Subcutaneous abdominal adipose tissue (tissue), 5 donors: ENCODE data around the gene CFAP57.
A peak's percentile ranks its signal among the peaks of the same experiment; 100 is the strongest.

Experiments used
- H3K27ac ChIP-seq: one replicate; pipeline ENCODE4 v1.7.0; 2013; ENCODE audit warnings: low read depth, mild to moderate bottlenecking, inconsistent platforms, low read length, moderate library complexity
- H3K27me3 ChIP-seq, 5 donors: one replicate each; pipeline ENCODE4 v1.7.0; 2013; ENCODE audit warnings: low read length in 5 of 5, inconsistent platforms in 1 of 5; ENCODE audit not compliant: control insufficient read depth in 5 of 5, insufficient read depth in 4 of 5
- H3K36me3 ChIP-seq, 5 donors: one replicate each; pipeline ENCODE4 v1.7.0; 2013; ENCODE audit warnings: low read length in 5 of 5; ENCODE audit not compliant: control insufficient read depth in 5 of 5, insufficient read depth in 5 of 5
- H3K4me1 ChIP-seq, 5 donors: one replicate each; pipeline ENCODE4 v1.7.0; 2013; ENCODE audit warnings: low read length in 5 of 5, mild to moderate bottlenecking in 3 of 5, moderate library complexity in 1 of 5; ENCODE audit not compliant: control insufficient read depth in 5 of 5, insufficient read depth in 5 of 5
- H3K4me3 ChIP-seq, 5 donors: one replicate each; pipeline ENCODE4 v1.7.0; 2013; ENCODE audit warnings: low read length in 5 of 5, low read depth in 1 of 5
- H3K9ac ChIP-seq, 5 donors: one replicate each; pipeline ENCODE4 v1.7.0; 2013; ENCODE audit warnings: low read length in 5 of 5, mild to moderate bottlenecking in 4 of 5, moderate library complexity in 3 of 5
- H3K9me3 ChIP-seq, 5 donors: one replicate each; pipeline ENCODE4 v1.7.0; 2013; ENCODE audit warnings: low read length in 5 of 5; ENCODE audit not compliant: control insufficient read depth in 5 of 5
- donor health status: healthy.
- donor health status: healthy.
- donor health status: healthy.
- donor health status: healthy.
- donor health status: healthy.

Gene CFAP57

GRCh38 chr1:43220905-43221778 is 49.0 kb downstream of the CFAP57 start:
- Histone ChIP-seq H3K4me3 (no peak overlapping the region), H3K27me3 (no peaks in the 10 kb centered on the region), H3K9me3 (no peaks in the 10 kb centered on the region), H3K36me3 (no peaks in the 10 kb centered on the region), H3K9ac (no peak overlapping the region), H3K4me1 (peaks cover 0 to 19% (median 10%) of the 10 kb centered on the region in 5 donors), H3K27ac (peak overlapping the region; percentile 19)

GRCh38 chr1:43221797-43222196 is 49.7 kb downstream of the CFAP57 start:
- Histone ChIP-seq H3K27ac (no peak overlapping the region), H3K4me3 (no peak overlapping the region), H3K9ac (no peak overlapping the region), H3K9me3 (no peaks in the 10 kb centered on the region), H3K4me1 (peaks cover 0 to 19% (median 10%) of the 10 kb centered on the region in 5 donors), H3K27me3 (no peaks in the 10 kb centered on the region), H3K36me3 (no peaks in the 10 kb centered on the region)

GRCh38 chr1:43222879-43223278 is 50.7 kb downstream of the CFAP57 start:
- no peak overlapping the region for H3K9ac ChIP-seq
- no peak overlapping the region for H3K4me3 ChIP-seq
- peaks cover 0 to 22% (median 13%) of the 10 kb centered on the region in 5 donors for H3K4me1 ChIP-seq

GRCh38 chr1:43225168-43225567 is 53.0 kb downstream of the CFAP57 start:
- Histone ChIP-seq H3K9me3 (no peaks in the 10 kb centered on the region), H3K4me3 (no peak overlapping the region), H3K36me3 (no peaks in the 10 kb centered on the region), H3K9ac (no peak overlapping the region), H3K4me1 (peaks cover 0 to 33% (median 22%) of the 10 kb centered on the region in 5 donors), H3K27ac (no peak overlapping the region), H3K27me3 (no peaks in the 10 kb centered on the region)

More at GRCh38 chr1:43222879-43223278, 50.7 kb downstream of the CFAP57 start:
- Histone ChIP-seq H3K9me3 (no peaks in the 10 kb centered on the region), H3K27ac (no peak overlapping the region), H3K36me3 (no peaks in the 10 kb centered on the region), H3K27me3 (no peaks in the 10 kb centered on the region)

- Histone ChIP-seq H3K27me3 (no peaks in the 10 kb centered on the region), H3K36me3 (no peaks in the 10 kb centered on the region), H3K27ac (no peak overlapping the region), H3K9ac (no peak overlapping the region), H3K4me3 (no peak overlapping the region), H3K9me3 (no peaks in the 10 kb centered on the region), H3K4me1 (peaks cover 0 to 32% (median 29%) of the 10 kb centered on the region in 5 donors)
Measured at GRCh38 chr1:43227143-43227764, 55.1 kb downstream of the CFAP57 start.

- Histone ChIP-seq H3K9ac (no peak overlapping the region), H3K36me3 (no peaks in the 10 kb centered on the region), H3K4me3 (no peak overlapping the region), H3K4me1 (peaks cover 0 to 49% (median 39%) of the 10 kb centered on the region in 5 donors), H3K9me3 (no peaks in the 10 kb centered on the region), H3K27ac (no peak overlapping the region), H3K27me3 (no peaks in the 10 kb centered on the region)
Measured at GRCh38 chr1:43229826-43230780, 58.0 kb downstream of the CFAP57 start.

GRCh38 chr1:43232074-43232473 is 59.9 kb downstream of the CFAP57 start:
- peaks cover 1 to 57% (median 46%) of the 10 kb centered on the region in 5 donors for H3K4me1 ChIP-seq
- H3K36me3 ChIP-seq = no peaks in the 10 kb centered on the region
- peak overlapping the region in 1 of 5 donors; percentile 44 for H3K9ac ChIP-seq
- H3K9me3 ChIP-seq = no peaks in the 10 kb centered on the region
- no peaks in the 10 kb centered on the region for H3K27me3 ChIP-seq
- no peak overlapping the region for H3K4me3 ChIP-seq
- peak overlapping the region; percentile 31 for H3K27ac ChIP-seq

- Histone ChIP-seq H3K9me3 (no peaks in the 10 kb centered on the region), H3K4me3 (no peak overlapping the region), H3K9ac (no peak overlapping the region), H3K36me3 (no peaks in the 10 kb centered on the region), H3K27ac (peak overlapping the region; percentile 31), H3K27me3 (no peaks in the 10 kb centered on the region), H3K4me1 (peaks cover 1 to 55% (median 46%) of the 10 kb centered on the region in 5 donors)
Measured at GRCh38 chr1:43232482-43232881, 60.4 kb downstream of the CFAP57 start.

GRCh38 chr1:43233631-43234030 is 61.5 kb downstream of the CFAP57 start:
- H3K9me3 ChIP-seq = no peaks in the 10 kb centered on the region
- H3K4me1 ChIP-seq = peaks cover 1 to 62% (median 49%) of the 10 kb centered on the region in 5 donors
- no peak overlapping the region for H3K27ac ChIP-seq
- H3K36me3 ChIP-seq = no peaks in the 10 kb centered on the region
- no peak overlapping the region for H3K4me3 ChIP-seq
- no peaks in the 10 kb centered on the region for H3K27me3 ChIP-seq
- H3K9ac ChIP-seq = no peak overlapping the region
